ENCODE data around the gene PSTPIP2. TPM values are rescaled to one million over a fixed set of nuclear protein-coding genes. Genes with fewer than 3 reads are reported as not detected.

Gene PSTPIP2
- total and polyA plus RNA-seq, 2 donors (not counting 3 experiments of a cell fraction or from before 2014, with no cell fraction given) = 1.6 to 4.9 TPM

DNA sequence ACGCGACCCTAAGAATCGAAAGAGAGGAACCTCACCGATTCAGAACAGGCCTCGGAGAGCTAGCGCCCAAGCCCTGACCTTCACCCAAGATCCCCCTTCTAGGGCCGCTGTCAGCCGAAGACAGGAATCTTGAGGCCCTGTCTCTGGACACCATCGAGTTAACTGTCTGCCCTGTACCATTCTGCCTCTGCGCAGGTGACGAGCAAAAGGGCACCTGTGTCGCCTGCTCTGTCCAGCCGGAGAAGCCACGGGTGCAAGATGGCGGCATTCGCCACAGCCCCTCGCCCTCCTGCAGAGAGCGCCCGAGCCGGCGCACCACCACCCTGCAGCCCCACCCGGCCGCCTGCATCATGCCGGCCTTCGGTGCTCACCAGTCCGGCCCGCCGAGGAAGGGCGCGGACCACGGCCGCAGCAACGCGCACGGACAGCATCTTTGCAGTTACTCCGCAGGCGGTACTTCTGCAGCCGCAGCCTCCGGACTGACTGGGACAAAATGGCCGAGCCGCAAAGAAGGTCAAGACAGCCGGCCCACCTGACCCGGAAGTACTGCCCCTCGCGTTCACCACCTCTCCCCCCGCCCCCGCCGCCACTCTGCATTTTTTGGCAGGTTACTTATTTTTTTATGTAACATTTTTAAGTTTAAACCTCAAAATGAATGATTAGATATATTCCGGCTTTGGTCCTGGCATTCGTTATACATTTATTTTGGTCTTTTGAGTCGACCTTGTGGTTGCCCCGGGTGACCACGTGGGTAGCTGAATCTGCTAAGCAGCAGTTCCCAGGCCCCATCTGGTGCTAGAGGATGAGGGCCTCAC lies 25.9 kb upstream of the PSTPIP2 start, which contains the start of gene ATP5F1A:
ATP5F1A (minus strand) TSS at position 496 of the 815 bp plus-strand sequence; CDS start at position 431, 65 bp downstream.
- Histone ChIP-seq H3K9me3 (replicated peaks; ENCODE audit: control insufficient read depth, insufficient read depth, low read length) (no peaks in the 10 kb centered on the region), H3K79me2 (ENCODE audit: control insufficient read depth, insufficient read depth, low read length) (peaks cover 50% of the 10 kb centered on the region), H2AFZ (ENCODE audit: low read depth, low read length) (peak within 1 kb of the TSS; percentile 99), H4K20me1 (replicated peaks; ENCODE audit: control insufficient read depth, extremely low read depth, insufficient read depth, low read length) (no peaks in the 10 kb centered on the region), H3K27me3 (ENCODE audit: control insufficient read depth in 2 of 2, insufficient read depth in 2 of 2, low read length in 2 of 2) (no peaks in the 10 kb centered on the region), H3K9ac (replicated peaks; ENCODE audit: extremely low read depth, insufficient read depth, low read length) (peak within 1 kb of the TSS; percentile 87), H3K4me2 (ENCODE audit: insufficient read depth, low read length) (peak within 1 kb of the TSS; percentile 96), H3K36me3 (ENCODE audit: control insufficient read depth in 2 of 2, extremely low read depth in 1 of 2, insufficient read depth in 2 of 2, low read length in 2 of 2) (peaks cover 2 to 7% of the 10 kb centered on the region in 2 experiments), H3K4me3 (replicated peaks in 1 of 3; ENCODE audit: insufficient read depth in 1 of 3, low read depth in 1 of 3, low read length in 3 of 3) (peak within 1 kb of the TSS; percentile 67 to 96 (median 91)), H3K27ac (ENCODE audit: insufficient read depth, low read depth, low read length) (peak within 1 kb of the TSS; percentile 55), H3K4me1 (ENCODE audit: control insufficient read depth, extremely low read depth, insufficient read depth, low read length) (peaks cover 16% of the 10 kb centered on the region), H3K9me1 (replicated peaks; ENCODE audit: control insufficient read depth, extremely low read depth, insufficient read depth, low read length) (no peaks in the 10 kb centered on the region)
- ChIA-PET CTCF (interaction anchor here (0.8 to 1.7 kb wide), 5 partner anchors 15 to 560 kb away, joined by 3 to 11 read pairs (median 3); no protein-coding TSS in a partner anchor), POLR2A (interaction anchor here (0.6 kb wide), 1 partner anchor 238 kb away, joined by 3 read pairs; no protein-coding TSS in a partner anchor)
- no TSS peak for BruUV-seq (replicated peaks)
- peak; percentile 89 for DNase-seq (ENCODE audit: low read depth, low spot score)
- intact Hi-C loops (cut with micrococcal nuclease) (no loop called here), dilution Hi-C loops (cut with MboI; ENCODE audit: extremely low pct_ligation_motif_present, low sequenced_read_pairs) (no loop called here)
- peak; percentile 56 for FAIRE-seq
- TF ChIP-seq, protein P1, sequence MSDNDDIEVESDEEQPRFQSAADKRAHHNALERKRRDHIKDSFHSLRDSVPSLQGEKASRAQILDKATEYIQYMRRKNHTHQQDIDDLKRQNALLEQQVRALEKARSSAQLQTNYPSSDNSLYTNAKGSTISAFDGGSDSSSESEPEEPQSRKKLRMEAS (IDR thresholded peaks at IDR 0.05; ENCODE audit: insufficient read depth, insufficient read length) = peak; percentile 86
- no peak for TF ChIP-seq FOS (IDR thresholded peaks at IDR 0.05; ENCODE audit: borderline replicate concordance, insufficient read depth, low read length)
- TF ChIP-seq, protein P2, sequence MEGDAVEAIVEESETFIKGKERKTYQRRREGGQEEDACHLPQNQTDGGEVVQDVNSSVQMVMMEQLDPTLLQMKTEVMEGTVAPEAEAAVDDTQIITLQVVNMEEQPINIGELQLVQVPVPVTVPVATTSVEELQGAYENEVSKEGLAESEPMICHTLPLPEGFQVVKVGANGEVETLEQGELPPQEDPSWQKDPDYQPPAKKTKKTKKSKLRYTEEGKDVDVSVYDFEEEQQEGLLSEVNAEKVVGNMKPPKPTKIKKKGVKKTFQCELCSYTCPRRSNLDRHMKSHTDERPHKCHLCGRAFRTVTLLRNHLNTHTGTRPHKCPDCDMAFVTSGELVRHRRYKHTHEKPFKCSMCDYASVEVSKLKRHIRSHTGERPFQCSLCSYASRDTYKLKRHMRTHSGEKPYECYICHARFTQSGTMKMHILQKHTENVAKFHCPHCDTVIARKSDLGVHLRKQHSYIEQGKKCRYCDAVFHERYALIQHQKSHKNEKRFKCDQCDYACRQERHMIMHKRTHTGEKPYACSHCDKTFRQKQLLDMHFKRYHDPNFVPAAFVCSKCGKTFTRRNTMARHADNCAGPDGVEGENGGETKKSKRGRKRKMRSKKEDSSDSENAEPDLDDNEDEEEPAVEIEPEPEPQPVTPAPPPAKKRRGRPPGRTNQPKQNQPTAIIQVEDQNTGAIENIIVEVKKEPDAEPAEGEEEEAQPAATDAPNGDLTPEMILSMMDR (IDR thresholded peaks at IDR 0.05; ENCODE audit: extremely low read depth in 1 of 2, insufficient read depth in 1 of 2, low read depth in 1 of 2, low read length in 2 of 2) = peak in 1 of 2 donors; percentile 11
- TF ChIP-seq MYC (IDR thresholded peaks at IDR 0.05; ENCODE audit: low read depth, low read length) = peak; percentile 54
- peak; percentile 90 for TF ChIP-seq POLR2AphosphoS5 (IDR thresholded peaks at IDR 0.05; ENCODE audit: insufficient read depth, low read depth, low read length)
- peak; percentile 76 for TF ChIP-seq POLR2A (IDR thresholded peaks at IDR 0.05; ENCODE audit: low read depth, low read length)
- TF ChIP-seq GATA2 (IDR thresholded peaks at IDR 0.05; ENCODE audit: insufficient read depth, insufficient read length, low read depth, low read length) = no peak

Measured in endothelial cell of umbilical vein (primary cell).